IPS-NIHi7 (cell line): ENCODE results near the gene LIN9.
"Not testable (repeated sequence)": the region's sequence is repeated elsewhere in the genome, so short reads cannot be mapped to it uniquely, and the experiment has no call there.

Experiments
- DNase-seq: peaks from one replicate; pipeline ENCODE4 v3.0.0; 2012; ENCODE audit warnings: mixed read lengths; ENCODE audit errors: extremely low spot score

LIN9 gene

GRCh38 chr1:226215239-226215638 lies 93.7 kb downstream of the LIN9 start:
- DNase-seq: peak; percentile 32

- DNase-seq: no peak
Observed at GRCh38 chr1:226212545-226212944, 96.4 kb downstream of the LIN9 start.

GRCh38 chr1:226211181-226211821 lies 97.7 kb downstream of the LIN9 start:
- no peak for DNase-seq

GRCh38 chr1:226210571-226211176 lies 98.3 kb downstream of the LIN9 start:
- peak; percentile 65 for DNase-seq

- DNase-seq: no peak
Observed at GRCh38 chr1:226209307-226210059, 99.5 kb downstream of the LIN9 start.

- no peak for DNase-seq
Observed at GRCh38 chr1:226207048-226207447, 101.9 kb downstream of the LIN9 start.

GRCh38 chr1:226204198-226204597 lies 104.8 kb downstream of the LIN9 start:
- DNase-seq: no peak

GRCh38 chr1:226203655-226204054 lies 105.3 kb downstream of the LIN9 start:
- no peak for DNase-seq

GRCh38 chr1:226203240-226203639 lies 105.7 kb downstream of the LIN9 start:
- DNase-seq: no peak

- not testable (repeated sequence) for DNase-seq
Observed at GRCh38 chr1:226202666-226203065, 106.3 kb downstream of the LIN9 start.

GRCh38 chr1:226202246-226202645 lies 106.7 kb downstream of the LIN9 start:
- no peak for DNase-seq

- DNase-seq: peak; percentile 73
Observed at GRCh38 chr1:226201029-226201593, 107.9 kb downstream of the LIN9 start.

- no peak for DNase-seq
Observed at GRCh38 chr1:226199971-226200370, 109.0 kb downstream of the LIN9 start.

GRCh38 chr1:226195144-226195543 lies 113.8 kb downstream of the LIN9 start:
- DNase-seq: no peak

GRCh38 chr1:226187380-226187779 lies 121.6 kb downstream of the LIN9 start:
- DNase-seq: no peak

- DNase-seq: no peak
Observed at GRCh38 chr1:226187019-226187322, 122.0 kb downstream of the LIN9 start.

GRCh38 chr1:226186124-226187018 lies 122.6 kb downstream of the LIN9 start, which contains the start of gene ACBD3:
Gene ACBD3 (minus strand): TSS chr1:226186741. CDS start chr1:226186675, 66 bp downstream.
- peak; percentile 95 for DNase-seq

GRCh38 chr1:226185141-226186036 lies 123.6 kb downstream of the LIN9 start:
- DNase-seq: no peak

GRCh38 chr1:226181996-226182714 lies 126.8 kb downstream of the LIN9 start:
- DNase-seq: no peak
